DMS153 treated with DMSO at 0.1 percent for 48 hours (cell line): ENCODE data around the gene SMG5.

Experiments
- DNase-seq: peaks from one replicate; lab custom pipeline; 2025; ENCODE audit not compliant: unreplicated experiment; lab: John Stamatoyannopoulos, UW

SMG5 gene

GRCh38 chr1:156281281-156281680 is 1.3 kb downstream of the SMG5 start:
- DNase-seq = no peak

DNA sequence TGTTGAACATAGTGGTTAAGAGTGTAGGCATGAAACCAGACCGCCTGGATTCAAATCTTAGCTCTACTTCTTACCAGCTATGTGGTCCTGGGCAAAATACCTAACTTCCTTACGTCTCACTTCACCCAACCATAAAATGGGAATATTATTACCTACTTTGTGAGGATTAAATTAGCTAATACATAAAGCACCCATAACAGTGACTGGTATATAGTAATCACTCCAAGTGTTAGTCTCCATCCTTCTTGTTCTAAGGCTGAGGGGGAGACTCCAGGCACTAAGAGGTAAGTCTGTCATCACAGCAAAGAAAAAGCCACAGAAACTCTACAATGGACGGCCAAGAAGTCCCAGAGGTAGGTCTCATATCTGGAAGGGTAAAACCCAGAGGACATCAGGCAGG is 2.8 kb downstream of the SMG5 start:
- DNase-seq = no peak

DNA sequence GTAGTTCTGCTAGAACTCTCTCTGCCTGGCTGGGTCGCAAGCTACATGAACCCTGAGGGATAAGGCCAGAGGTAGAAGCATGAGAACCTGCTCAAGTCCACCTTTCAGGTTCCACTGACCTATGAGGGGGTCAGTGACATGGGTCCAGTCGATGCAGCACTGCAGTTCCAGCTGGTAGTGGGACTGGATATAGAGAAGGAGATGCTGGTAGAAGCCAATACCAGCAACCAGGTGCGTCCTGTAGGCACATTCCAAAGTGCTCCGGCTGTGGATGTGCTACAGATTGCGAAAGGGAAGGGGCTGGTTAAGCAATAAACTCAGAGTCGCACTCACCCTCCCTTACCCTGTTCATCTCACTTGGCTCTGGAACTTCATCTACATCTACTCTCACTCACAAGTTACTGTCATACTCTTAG is 5.7 kb downstream of the SMG5 start:
- DNase-seq = no peak

DNA sequence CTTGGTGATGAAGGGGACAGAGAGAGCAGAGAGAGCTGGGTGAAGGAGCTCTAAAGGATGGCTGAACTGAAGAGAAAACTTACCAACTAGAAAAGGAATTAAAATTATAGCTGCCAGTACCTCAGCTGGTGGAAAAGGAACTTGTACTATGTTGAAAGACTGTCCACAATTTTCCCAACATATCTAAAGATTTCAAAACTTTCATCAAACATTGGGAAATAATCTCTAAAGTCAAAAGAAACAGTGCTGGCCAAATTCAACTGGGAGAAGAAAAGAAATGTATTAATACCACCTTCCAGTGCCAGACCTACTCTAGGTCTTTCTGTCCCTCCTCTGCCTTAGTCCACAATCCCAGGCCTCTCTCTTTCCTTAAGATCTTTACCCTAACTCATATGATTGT is 6.1 kb downstream of the SMG5 start:
- no peak for DNase-seq

DNA sequence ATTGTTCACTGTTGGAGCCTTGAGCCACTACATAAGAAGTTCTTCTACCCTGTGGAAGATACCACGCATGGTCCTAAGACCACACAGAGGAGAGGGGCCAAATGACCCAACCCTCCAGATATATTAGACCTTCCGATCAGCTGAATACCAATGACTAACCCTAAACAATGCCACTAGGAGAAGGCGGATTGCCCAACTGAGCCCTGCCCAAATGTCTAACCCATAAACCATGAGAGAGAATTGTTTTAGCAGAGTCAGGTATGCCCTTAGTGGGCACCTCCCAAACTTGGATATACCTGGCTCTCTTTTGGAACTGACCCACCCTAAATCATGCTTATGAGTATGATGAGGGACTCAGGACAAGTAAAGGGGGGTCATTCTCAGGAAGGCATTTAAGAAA is 12.3 kb downstream of the SMG5 start:
- DNase-seq = no peak

DNA sequence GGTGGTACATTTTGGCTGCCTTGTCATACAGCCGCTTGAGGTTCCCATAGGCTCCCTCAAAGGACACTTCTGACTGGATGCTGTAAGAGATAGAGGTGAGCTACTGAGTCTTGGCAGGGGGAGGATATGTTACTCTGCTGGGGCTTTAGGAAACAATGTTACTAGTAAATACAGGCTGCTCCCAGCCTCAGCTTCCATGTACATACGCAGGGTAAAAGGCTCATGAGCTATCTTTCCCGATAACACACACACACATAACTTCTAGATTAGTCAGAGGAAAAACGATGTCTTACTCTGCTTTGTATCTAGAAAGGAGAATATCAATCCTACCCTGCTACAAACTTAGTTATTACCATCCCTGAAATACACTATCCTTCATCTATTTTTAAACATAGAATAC is 14.3 kb downstream of the SMG5 start:
- DNase-seq = no peak

DNA sequence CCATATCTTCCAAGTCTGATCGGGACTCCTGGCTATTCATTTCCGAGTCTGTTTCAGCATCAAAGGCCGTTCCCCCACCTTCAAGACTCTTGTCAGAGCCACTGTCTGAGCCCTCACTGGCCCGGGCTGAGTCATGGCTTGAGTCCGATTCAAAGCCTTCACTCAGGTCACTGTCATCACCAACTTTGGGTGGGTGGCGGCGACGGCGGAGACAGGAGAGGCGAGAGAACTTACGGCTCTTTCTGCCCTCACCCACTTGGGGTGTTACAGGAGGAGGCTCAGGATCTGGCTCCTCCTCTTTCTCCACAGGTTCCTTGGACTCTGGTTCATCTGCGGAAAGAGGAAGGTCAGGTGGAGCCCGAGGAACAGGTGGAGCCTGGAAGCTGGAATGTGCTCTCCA is 16.6 kb downstream of the SMG5 start:
- DNase-seq = no peak

- no peak for DNase-seq
These were observed 19.4 kb downstream of the SMG5 start for GRCh38 chr1:156263288-156263655.

DNA sequence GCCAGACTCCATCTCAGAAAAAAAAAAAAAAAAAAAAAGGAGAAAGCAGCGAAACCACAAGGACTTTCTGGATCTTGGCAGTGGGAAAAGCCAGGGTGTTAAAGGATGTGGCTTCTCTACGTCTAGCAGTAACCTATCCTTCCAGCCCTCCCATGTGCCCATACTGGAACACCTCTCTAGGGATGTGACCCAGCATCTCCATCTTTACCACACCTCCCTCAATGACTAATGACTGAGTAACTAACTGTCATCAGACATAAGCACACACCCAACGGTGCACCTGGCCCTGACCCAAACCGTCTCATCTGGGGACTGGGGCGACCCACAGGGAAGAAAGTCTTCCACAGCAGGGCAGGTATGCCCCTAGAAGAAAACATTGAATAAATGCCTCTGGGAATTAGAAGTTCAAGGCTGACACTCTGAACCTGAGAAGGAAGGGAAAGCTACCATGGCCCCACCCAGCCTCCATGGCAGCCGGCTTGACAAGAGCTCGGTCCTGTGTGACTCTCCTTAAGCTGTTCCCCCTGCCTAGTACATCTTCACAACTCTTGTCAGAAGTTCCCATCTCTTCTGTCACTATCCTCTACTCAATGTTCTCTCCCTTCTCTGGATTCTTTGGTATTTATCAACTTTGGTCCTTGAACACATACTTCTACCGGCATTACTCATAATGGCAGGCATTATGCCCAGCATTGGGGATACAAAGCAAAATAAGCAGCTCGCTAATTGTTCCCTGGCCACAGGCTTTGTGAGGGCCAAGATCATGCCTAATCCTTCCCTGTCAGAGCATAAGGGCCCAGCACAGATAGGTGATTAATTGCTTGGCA is 20.0 kb downstream of the SMG5 start:
- DNase-seq = no peak

GRCh38 chr1:156260896-156261295 is 21.7 kb downstream of the SMG5 start:
- no peak for DNase-seq

- no peak for DNase-seq
These were observed 22.8 kb downstream of the SMG5 start for GRCh38 chr1:156259805-156260204.

- no peak for DNase-seq
These were observed 23.8 kb downstream of the SMG5 start for GRCh38 chr1:156258859-156259258.

DNA sequence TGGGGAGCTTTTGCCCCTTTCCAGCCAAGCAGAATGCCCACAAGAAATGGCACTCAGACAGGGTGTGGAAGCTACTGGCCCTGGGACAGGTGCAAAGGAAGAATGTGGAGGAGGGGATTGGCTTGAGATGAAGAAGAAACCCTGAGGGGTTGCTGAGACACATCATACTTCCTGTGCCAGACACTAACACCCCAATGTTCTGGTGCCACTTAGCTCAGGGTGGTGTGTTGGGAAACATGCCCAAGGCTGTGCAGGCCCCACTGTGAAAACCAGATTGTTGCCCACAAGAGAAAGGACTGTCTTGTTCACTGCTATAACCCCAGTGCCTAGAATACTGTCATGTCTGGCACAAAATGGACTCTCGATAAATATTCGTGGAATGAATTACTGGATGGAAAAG is 24.9 kb downstream of the SMG5 start:
- no peak for DNase-seq

DNA sequence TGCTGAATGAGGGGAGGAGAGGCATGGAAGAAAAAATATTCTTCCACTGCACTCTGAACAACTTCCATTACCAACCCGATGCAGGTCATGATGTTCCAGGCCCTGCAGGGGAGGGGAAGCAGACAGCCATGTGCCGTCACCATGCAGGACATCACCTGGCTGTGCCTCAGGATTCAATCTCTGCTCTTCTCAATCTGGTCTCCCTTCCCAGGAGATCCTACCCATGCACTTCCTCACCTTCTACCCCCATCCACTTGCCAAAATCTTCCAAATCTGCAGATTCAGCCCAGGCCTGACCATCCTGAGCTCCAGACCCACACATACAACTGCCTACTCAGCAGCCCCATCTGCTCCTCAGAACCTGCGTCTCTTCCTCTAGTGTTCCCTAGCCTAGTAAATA is 29.0 kb downstream of the SMG5 start:
- DNase-seq = no peak

DNA sequence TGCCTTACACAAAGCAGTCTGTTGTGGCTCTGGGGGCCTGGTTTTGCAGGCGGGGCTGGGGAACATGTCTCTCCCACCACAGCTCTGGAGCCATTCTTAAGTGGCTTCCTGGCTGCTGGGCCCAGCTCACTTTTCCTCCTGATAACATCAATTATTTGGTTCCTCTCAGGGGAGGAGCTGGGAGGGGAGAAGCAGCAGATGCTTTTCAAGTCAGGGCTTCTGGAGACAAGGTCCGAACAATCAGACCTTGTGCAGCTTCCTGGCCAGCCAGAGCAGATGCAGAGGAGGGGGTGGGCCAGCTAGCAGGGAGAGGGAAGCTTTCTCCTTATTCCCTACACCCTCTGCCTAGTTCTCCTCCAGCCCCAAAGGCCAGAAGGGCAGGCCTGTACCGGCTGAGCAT is 31.1 kb downstream of the SMG5 start:
- no peak for DNase-seq

DNA sequence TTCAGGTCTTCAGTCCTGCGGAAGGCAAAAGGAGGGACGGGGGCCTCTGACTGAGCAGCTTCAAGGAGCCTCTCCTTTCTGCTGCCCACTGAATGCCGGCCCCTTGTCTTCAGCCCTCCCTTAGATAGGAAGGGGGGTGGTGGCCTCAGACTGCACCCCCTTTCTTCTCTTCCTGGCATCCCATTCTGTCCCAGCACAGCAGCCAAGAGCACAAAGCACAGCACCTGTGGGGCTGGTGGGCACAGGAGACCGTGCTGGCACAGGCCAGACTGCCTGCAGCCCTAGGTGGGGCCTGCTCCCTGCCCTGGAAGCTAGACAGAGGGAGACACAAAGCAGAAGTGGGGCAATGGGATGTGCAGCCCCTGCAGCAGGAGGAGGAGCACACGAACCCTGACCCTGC is 33.0 kb downstream of the SMG5 start:
- DNase-seq = no peak

- DNase-seq = no peak
These were observed 34.3 kb downstream of the SMG5 start for GRCh38 chr1:156248323-156248683.

GRCh38 chr1:156247460-156248322 is 34.9 kb downstream of the SMG5 start, which contains the start of gene PAQR6:
PAQR6 (minus strand) TSS chr1:156248056; CDS start chr1:156246731, 1,325 bp downstream.
- DNase-seq = no peak

- DNase-seq = no peak
These were observed 35.7 kb downstream of the SMG5 start for GRCh38 chr1:156246781-156247459.

- no peak for DNase-seq
These were observed 36.3 kb downstream of the SMG5 start for GRCh38 chr1:156246241-156246780.

- DNase-seq = peak; percentile 30
These were observed 37.0 kb downstream of the SMG5 start for GRCh38 chr1:156245451-156246232.
